Activated B cell treated with CpG ODN at 0.5 μM for 24 hours (primary cell): ENCODE data around the gene SMIM24. TPM values are rescaled to one million over a fixed set of nuclear protein-coding genes. Genes with fewer than 3 reads are reported as not detected.
"Not testable (repeated sequence)": the region's sequence is repeated elsewhere in the genome, so short reads cannot be mapped to it uniquely, and the experiment has no call there.

Experiments used
- ATAC-seq: fragments of 200-7000 bp; cut with Tn5 transposase; one replicate; pipeline ENCODE4 v1.10.0; 2021; ENCODE audit warnings: low read depth, mild to moderate bottlenecking, moderate library complexity
- CTCF ChIA-PET: fragments of 350-600 bp; sonication (Branson Sonifier 250); formaldehyde crosslinking; loops from one replicate; lab custom pipeline; 2021; ENCODE audit warnings: antibody characterized with exemption; lab: Charles Lee
- POLR2A ChIA-PET: fragments of 350-600 bp; sonication (Branson Sonifier 250); formaldehyde crosslinking; loops from one replicate; lab custom pipeline; 2021; ENCODE audit warnings: antibody characterized with exemption; lab: Charles Lee
- DNase-seq: peaks from one replicate; pipeline ENCODE4 v3.0.0; 2022
- H3K27ac Mint-ChIP-seq: one replicate; pipeline ENCODE4 v1.8.0; 2020; ENCODE audit warnings: mixed read lengths
- H3K27me3 Mint-ChIP-seq: one replicate; pipeline ENCODE4 v1.8.0; 2021; ENCODE audit warnings: mixed read lengths
- H3K36me3 Mint-ChIP-seq: one replicate; pipeline ENCODE4 v1.8.0; 2021; ENCODE audit warnings: low read depth, mixed read lengths
- H3K4me1 Mint-ChIP-seq: one replicate; pipeline ENCODE4 v1.8.0; 2021; ENCODE audit warnings: mixed read lengths
- H3K4me3 Mint-ChIP-seq: one replicate; pipeline ENCODE4 v1.8.0; 2020; ENCODE audit warnings: mild to moderate bottlenecking, mixed read lengths
- H3K9me3 Mint-ChIP-seq: one replicate; pipeline ENCODE4 v1.8.0; 2020; ENCODE audit warnings: mixed read lengths
- CTCF ChIP-seq: fragments of 200-600 bp; IDR thresholded peaks from one replicate; pipeline ENCODE4 v1.8.0; 2022; ENCODE audit warnings: antibody characterized with exemption, mild to moderate bottlenecking
- intact Hi-C: fragments of 100-400 bp; cut with micrococcal nuclease; formaldehyde crosslinking; loops from one replicate; pipeline ENCODE4 v1.15.1; 2024
- total RNA-seq: library from RNA; stranded (reverse); gene quantifications from 2 replicates; pipeline ENCODE4 v1.2.3, GENCODE V29; 2022

SMIM24 gene
- total RNA-seq, 1 donor from 2014 or later, result not detected

GRCh38 chr19:3433313-3433712 lies 47.0 kb downstream of the SMIM24 start:
- Mint-ChIP-seq H3K27ac (no peak overlapping the region), H3K4me1 (peaks cover 22% of the 10 kb centered on the region), H3K9me3 (no peaks in the 10 kb centered on the region), H3K27me3 (no peaks in the 10 kb centered on the region), H3K4me3 (no peak overlapping the region), H3K36me3 (peaks cover 7% of the 10 kb centered on the region)
- ChIA-PET POLR2A (no interaction called here), CTCF (interaction anchor here (1.3 kb wide), 1 partner anchor 128 kb away, joined by 3 read pairs; no protein-coding TSS in a partner anchor)
- ATAC-seq (no peak), DNase-seq (no peak)
- no peak for TF ChIP-seq CTCF
- intact Hi-C loops, result no loop called here

- Mint-ChIP-seq H3K36me3 (peaks cover 6% of the 10 kb centered on the region), H3K27me3 (no peaks in the 10 kb centered on the region), H3K4me1 (peaks cover 29% of the 10 kb centered on the region), H3K4me3 (no peak overlapping the region), H3K9me3 (no peaks in the 10 kb centered on the region), H3K27ac (no peak overlapping the region)
- intact Hi-C loops, result no loop called here
- DNase-seq (no peak), ATAC-seq (no peak)
- ChIA-PET CTCF (interaction anchor here (1.3 to 4.7 kb wide), 2 partner anchors 104 to 127 kb away, joined by 3 to 82 read pairs; no protein-coding TSS in a partner anchor), POLR2A (interaction anchor here (0.6 kb wide), 1 partner anchor 811 kb away, joined by 13 read pairs; no protein-coding TSS in a partner anchor)
- TF ChIP-seq CTCF, result no peak
These were observed 48.4 kb downstream of the SMIM24 start for GRCh38 chr19:3431760-3432397.

DNA sequence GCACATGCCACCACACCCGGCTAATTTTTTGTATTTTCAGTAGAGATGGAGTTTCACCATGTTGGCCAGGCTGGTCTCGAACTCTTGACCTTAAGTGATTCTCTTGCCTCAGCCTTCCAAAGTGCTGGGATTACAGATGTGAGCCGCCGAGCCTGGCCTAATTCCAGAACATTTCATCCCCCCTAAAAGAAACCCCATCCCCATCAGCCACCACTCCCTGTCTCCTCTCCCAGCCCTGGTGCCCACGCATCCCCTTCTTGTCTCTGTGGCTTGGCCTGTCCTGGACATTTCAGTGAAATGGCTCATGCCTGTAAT lies 50.0 kb downstream of the SMIM24 start:
- CTCF ChIA-PET, result interaction anchor here (0.7 to 4.7 kb wide), 4 partner anchors 43 to 102 kb away, joined by 3 to 82 read pairs (median 12); no protein-coding TSS in a partner anchor
- intact Hi-C loops, DNase-seq, H3K27me3 Mint-ChIP-seq, H3K4me3 Mint-ChIP-seq, H3K36me3 Mint-ChIP-seq, H3K27ac Mint-ChIP-seq, ATAC-seq, H3K9me3 Mint-ChIP-seq: not testable (repeated sequence)
- H3K4me1 Mint-ChIP-seq, result peaks cover 24% of the 10 kb centered on the region
- POLR2A ChIA-PET, result interaction anchor here (0.7 kb wide), 2 partner anchors 14 to 295 kb away, joined by 4 to 6 read pairs; partner anchors contain the start of gene GNA15

DNA sequence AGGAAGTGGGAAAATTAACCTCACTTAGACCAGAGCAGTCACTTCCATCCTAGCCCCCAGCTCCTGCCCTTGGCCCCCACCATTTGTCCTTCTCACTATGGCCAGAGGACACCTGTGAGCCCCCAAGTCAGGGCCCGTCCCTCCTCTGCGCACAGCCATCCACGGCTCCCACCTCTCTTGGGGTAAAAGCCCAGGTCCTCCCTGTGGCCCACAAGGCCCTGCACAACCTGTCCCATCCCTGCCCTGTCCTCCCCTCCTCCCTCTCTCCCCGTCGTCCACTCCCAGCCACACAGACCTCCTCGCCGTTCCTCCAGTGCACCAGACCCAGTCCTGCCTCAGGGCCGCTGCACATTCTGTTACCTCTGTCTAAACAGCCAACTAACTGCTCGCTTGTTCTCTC lies 53.9 kb downstream of the SMIM24 start:
- H3K4me3 Mint-ChIP-seq, result no peak overlapping the region
- no peak for TF ChIP-seq CTCF
- H3K27ac Mint-ChIP-seq, result no peak overlapping the region
- H3K36me3 Mint-ChIP-seq, result peaks cover 4% of the 10 kb centered on the region
- no peak for ATAC-seq
- intact Hi-C loops, result no loop called here
- ChIA-PET POLR2A (no interaction called here), CTCF (no interaction called here)
- no peaks in the 10 kb centered on the region for H3K27me3 Mint-ChIP-seq
- DNase-seq, result no peak
- peaks cover 13% of the 10 kb centered on the region for H3K4me1 Mint-ChIP-seq
- H3K9me3 Mint-ChIP-seq, result no peaks in the 10 kb centered on the region

Other genes with a start within 250 kb of the SMIM24 start
- 17.3 and 18.8 TPM in 2 replicates for gene NFIC, start 113.9 kb downstream of the SMIM24 start, total RNA-seq
- gene SMIM44, start 2.9 kb upstream of the SMIM24 start, total RNA-seq, result not detected in 2 replicates
- 12.8 and 13.6 TPM in 2 replicates for gene DOHH, start 20.1 kb upstream of the SMIM24 start, total RNA-seq
- gene FZR1, start 25.8 kb upstream of the SMIM24 start, total RNA-seq, result 53.5 and 66.0 TPM in 2 replicates
- gene TEKTIP1, start 58.6 kb upstream of the SMIM24 start, total RNA-seq, result 7.1 and 8.1 TPM in 2 replicates
- gene MFSD12, start 77.1 kb upstream of the SMIM24 start, total RNA-seq, result 59.2 and 76.9 TPM in 2 replicates
- gene HMG20B, start 92.4 kb upstream of the SMIM24 start, total RNA-seq, result 46.0 and 51.0 TPM in 2 replicates
- gene GIPC3, start 105.0 kb upstream of the SMIM24 start, total RNA-seq, result 0.24 and 0.29 TPM in 2 replicates
- 0.39 and 0.47 TPM in 2 replicates for gene TBXA2R, start 126.3 kb upstream of the SMIM24 start, total RNA-seq
- gene CACTIN, start 146.3 kb upstream of the SMIM24 start, total RNA-seq, result 45.3 and 48.1 TPM in 2 replicates
- 28.3 and 31.1 TPM in 2 replicates for gene PIP5K1C, start 219.9 kb upstream of the SMIM24 start, total RNA-seq
- gene TJP3, start 227.9 kb upstream of the SMIM24 start, total RNA-seq, result 0.86 and 1.7 TPM in 2 replicates